Endometrial microvascular endothelial cells (primary cell): Measurements from ENCODE around the gene TACC2. TPM values are rescaled to one million over a fixed set of nuclear protein-coding genes. Genes with fewer than 3 reads are reported as not detected.

Experiments
- in situ Hi-C: cut with HindIII; loops from 2 replicates; pipeline ENCODE4 v1.10.0; 2017; ENCODE audit warnings: low sequenced_read_pairs, low pct_unique_long_range_greater_than_20kb; ENCODE audit errors: inconsistent ontology term
- total RNA-seq: library from RNA; depleted of rRNA; stranded (reverse); fragments of >200 nt; gene quantifications from one replicate; pipeline ENCODE4 v1.2.3, GENCODE V29; 2015; ENCODE audit errors: inconsistent ontology term

Gene TACC2
- total RNA-seq, 1 donor from 2014 or later = 21.9 TPM

DNA sequence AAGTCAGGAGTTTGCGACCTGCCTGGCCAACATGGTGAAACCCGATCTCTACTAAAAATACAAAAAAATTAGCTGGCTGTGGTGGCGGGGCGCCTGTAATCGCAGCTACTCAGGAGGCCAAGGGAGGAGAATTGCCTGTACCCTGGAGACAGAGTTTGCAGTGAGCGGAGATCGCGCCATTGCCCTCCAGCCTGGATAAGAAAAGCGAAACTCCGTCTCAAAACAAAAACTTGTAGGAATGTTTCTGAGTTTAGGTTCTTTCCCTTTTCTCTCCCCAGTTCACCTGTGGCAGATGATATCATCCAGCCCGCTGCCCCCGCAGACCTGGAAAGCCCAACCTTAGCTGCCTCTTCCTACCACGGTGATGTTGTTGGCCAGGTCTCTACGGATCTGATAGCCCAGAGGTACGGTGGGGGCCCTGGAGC lies 143.4 kb downstream of the TACC2 start:
- in situ Hi-C loops = no loop called here

- in situ Hi-C loops = no loop called here
These were observed 144.1 kb downstream of the TACC2 start for GRCh38 chr10:122132882-122133565.

GRCh38 chr10:122135251-122136025 lies 146.5 kb downstream of the TACC2 start:
- in situ Hi-C loops = no loop called here

DNA sequence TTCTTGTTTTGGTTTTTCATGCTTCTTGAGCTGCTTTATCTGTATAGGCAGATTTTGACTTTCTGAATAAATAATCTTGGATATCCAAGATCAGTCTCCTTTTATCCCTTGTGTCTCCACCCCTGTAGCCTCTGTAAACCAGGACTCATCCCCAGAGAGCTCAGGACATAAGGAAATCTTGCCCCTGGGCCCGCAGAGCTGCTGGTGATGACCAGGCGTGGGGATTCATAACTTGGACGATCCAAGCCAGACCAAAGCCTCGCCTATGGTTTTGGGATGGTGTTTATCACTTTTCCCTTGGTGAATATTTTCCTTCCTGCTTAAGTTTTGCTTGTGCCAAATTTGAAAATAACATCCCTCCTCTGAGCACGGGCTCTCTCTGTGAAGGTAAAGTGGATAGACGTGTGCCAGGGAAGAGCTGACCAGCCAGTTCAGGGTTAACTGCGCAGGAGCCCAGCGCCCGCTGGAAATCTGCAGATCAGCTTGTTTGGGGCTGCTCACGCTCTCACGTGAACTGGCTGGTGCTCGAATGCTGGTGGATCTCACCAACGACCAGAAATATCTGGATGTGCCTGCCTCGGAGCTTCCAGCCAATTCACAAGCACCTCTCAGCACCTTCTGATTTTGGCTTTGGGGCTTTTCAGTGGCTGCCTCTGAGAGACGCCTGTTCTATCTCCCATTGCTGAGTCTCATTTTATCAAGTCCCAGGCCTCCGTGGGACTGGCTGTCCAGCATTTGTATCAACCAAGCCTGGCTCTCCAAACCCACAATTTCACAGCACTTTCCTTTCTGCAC lies 150.1 kb downstream of the TACC2 start:
- in situ Hi-C loops = no loop called here

DNA sequence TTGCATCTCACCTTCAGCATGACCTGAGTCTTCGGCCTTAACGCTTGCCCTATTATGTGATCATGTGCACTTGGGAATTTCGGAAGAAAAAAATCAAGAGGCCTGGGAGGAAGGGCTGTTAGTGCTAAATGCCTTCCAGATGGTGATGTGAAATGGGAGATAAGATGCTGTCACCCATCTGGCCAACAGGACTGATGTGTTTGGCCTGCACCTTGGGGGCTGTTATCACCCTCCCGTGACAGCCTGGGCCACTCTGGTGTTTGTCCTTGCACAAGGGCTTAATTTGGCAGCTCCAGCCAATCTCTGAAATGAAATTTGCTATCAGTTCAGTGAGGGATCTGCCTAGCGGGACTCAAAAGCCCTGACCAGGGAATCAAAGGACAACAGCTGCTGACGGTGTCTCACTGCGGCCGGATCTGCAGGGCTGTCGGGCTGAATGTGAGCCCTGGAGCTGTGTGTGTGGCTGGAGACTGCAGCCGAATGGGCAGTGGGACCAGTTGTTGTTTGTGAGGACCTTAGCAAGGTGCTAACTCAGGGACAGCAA lies 150.7 kb downstream of the TACC2 start:
- in situ Hi-C loops = no loop called here

DNA sequence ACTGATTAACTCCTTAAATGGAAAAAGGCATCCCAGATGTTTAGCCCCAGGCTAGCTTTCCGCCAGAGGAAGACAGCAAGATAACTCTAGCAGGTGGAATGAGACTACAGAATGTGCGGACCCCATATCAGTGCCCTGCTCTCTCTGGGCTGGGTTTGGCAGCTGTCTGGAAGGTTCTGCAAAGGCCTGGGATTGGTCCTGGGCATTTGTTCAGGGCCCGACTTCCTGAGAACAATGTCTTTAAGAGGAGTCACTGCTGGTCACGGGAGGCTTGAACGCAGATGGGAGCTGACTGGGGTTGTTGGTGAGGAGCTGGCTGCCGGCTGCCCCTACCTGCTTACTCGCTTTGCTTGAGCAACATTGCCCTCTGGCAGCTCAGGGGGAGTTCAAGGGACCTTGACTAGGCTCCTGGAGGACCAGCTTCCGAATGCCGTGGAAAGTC lies 151.5 kb downstream of the TACC2 start:
- in situ Hi-C loops = no loop called here

DNA sequence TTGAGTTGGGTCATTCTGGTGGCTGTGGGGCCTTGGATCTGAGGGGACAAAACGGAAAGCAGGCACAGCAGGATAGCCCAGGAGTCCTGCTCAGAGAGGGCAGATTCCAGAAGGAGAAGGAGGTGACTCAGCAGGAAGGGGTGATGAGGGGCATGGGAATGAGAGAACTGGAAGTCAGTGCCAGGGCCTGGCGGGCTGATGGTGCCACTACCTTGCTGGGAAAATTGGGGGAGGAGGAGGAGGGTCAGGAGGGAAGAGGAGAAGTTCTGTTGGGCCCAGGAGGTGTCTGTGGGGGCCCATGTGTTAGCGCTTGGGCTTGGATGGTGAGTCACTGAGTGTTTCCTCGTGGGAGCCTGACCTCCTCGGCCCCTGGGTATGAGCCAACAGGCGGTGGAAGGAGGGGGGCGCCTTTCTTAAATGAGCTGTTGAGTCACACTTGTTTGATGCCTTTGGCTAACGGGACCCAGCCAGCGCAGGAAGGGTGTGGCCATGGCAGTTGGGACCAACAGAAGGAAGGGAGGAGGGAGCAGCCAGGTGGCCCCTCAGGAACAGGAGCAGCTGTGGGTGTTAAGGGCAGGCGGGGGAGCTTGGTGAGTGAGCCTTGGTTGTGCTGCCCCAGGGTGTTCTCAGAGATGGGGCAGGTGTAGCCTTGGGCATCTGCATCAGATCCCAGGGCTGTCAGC lies 152.1 kb downstream of the TACC2 start:
- in situ Hi-C loops = no loop called here

DNA sequence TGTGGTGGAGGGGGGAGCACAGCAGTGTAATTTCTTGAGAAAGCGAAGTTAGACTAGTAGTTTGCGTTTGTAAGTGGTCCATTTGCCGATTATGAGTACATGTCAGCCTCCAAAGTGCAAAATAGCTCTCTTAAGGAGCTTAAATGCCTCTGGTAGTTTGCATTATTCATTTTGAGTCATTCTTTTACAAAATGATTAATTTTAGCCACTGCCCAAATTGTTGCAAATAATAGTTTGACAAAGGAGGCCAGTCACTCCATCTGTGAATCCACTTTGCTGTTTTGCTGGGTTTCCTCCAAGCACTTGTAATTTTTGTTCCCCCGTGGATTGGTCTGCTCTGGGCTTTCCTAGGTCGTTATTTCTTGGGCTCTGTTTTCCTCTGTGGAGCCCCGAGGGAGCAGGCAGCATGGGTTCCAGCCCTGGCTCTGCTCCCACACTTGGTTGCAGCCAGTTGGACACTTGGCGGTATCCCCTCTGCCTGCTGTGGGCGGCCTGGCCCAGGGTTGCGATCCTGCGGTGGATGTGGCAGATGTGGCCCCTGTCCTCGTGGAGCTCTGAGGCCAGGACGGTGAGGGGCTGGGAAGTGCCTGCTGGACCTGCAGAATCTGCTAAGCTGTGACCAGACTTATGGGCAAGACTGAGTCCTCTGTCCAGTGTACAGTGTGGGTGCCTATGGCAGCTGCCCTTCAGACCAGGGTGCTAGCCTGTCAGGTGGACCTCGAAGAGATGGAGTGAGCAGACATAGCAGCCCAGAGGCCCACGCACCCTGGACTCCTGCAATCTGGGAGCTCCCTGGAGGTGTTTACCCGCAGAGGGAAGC lies 153.1 kb downstream of the TACC2 start:
- in situ Hi-C loops = no loop called here

GRCh38 chr10:122142641-122143237 lies 153.8 kb downstream of the TACC2 start:
- in situ Hi-C loops = no loop called here

- in situ Hi-C loops = no loop called here
These were observed 154.4 kb downstream of the TACC2 start for GRCh38 chr10:122143238-122143841.

DNA sequence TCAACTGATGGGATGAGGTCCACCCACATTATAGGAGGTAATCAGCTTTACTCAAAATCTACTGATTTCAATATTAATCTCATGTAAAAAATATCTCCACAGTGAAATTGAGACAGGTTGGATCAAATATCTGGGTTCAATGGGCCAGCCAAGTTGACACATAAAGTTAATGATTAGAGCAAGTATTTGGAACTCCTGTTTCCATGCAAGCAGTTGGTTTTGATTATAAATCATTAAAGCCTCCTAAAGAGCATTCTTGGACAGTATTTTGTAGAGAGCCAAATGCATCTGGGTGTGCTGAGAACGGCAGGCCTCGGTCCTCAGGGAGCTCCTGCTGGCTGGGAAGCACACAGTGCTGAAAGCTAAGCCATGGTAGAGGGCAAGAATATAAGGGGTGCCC lies 155.2 kb downstream of the TACC2 start:
- in situ Hi-C loops = no loop called here

DNA sequence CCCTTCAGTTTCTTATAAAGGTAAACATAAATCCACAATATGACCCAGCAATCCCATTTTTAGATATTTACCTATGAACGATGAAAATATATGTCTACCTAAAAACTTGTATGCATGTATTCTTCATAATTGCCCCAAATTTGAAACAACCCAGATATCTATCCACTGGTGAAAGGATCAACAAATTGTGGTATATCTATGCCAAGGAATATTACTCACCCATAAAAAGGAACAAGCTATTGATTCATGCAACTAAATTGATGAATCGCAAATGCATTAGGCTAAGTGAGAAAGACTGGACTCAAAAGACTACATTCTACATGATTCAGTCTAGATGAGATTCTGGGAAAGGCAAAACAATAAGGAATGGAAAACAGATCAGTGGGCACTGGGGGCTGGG lies 156.2 kb downstream of the TACC2 start:
- in situ Hi-C loops = no loop called here

DNA sequence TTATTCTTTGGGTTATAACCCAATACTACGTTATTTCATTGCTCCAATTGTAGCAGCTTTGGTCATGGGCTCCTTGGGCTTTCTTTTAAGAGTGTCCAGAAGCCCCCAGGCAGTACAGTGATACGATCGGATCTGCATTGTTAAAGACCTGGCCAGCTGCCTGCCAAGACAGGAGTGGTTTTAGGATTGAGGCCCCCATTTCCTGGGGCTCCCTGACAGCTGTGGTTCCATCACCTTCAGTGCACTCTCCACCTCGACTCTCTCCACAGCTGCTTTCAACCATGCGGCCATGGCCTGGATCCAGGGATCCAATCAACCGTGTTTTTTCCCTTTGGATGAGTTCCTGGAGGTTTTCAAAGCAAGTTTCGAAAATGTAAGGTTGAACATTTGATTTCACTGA lies 158.7 kb downstream of the TACC2 start:
- in situ Hi-C loops = no loop called here

DNA sequence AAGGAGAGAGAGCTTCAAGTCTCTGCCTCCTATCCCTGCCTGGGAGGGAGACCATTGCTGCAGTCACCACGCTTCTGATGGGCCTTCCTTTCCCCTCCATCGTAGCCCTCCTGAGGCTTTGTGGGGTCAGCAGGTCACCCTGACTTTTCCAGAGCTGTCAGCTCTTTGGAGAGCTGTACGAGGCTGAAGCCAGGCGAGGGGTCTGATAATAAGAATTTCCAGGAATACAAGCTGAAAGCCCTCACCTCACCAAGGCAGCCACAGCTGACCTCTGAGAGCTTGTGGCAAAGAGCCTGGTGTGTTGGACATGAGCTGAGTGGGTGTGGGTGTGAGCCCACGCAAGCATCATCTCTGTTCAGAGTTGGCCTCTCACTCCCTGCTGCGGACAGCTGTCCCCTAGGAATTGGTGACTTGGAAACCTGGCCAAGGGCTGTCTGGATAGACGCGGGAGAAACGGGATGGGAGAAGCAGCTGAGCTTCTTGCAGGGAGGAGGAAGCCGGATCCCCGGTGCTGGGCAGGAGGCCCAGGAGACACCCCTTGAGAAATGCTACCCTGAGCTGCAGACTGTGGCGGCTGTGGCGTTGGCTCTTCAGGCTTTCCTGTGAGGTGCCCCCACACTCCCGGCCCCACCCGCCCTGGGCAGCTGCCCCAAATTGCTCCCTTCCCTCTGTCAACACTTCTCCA lies 160.1 kb downstream of the TACC2 start:
- in situ Hi-C loops = no loop called here

GRCh38 chr10:122149561-122150505 lies 160.9 kb downstream of the TACC2 start:
- in situ Hi-C loops = no loop called here
